Testis (tissue), 3 donors: ENCODE results near the gene CAMTA1. TPM values are rescaled to one million over a fixed set of nuclear protein-coding genes. Genes with fewer than 3 reads are reported as not detected.
"Not testable (repeated sequence)": the region's sequence is repeated elsewhere in the genome, so short reads cannot be mapped to it uniquely, and the experiment has no call there.

ENCODE experiments used
- DNase-seq: peaks from one replicate; pipeline ENCODE4 v3.0.0-alpha.2; 2019
- H3K27ac ChIP-seq, 2 donors: fragments of 200-600 bp; sonication (generic); one replicate each; pipeline ENCODE4 v1.5.1; 2019
- H3K27me3 ChIP-seq: fragments of 200-600 bp; sonication (generic); one replicate; pipeline ENCODE4 v1.5.1; 2019
- H3K36me3 ChIP-seq: fragments of 200-600 bp; sonication (generic); one replicate; pipeline ENCODE4 v1.5.1; 2017; ENCODE audit warnings: low read depth; ENCODE audit errors: missing control alignments
- H3K4me1 ChIP-seq: fragments of 200-600 bp; sonication (generic); one replicate; pipeline ENCODE4 v1.5.1; 2019
- H3K4me3 ChIP-seq, 2 donors: fragments of 200-600 bp; sonication (generic); one replicate each; pipeline ENCODE4 v1.5.1; 2017 to 2019
- H3K9me3 ChIP-seq: fragments of 200-600 bp; sonication (generic); one replicate; pipeline ENCODE4 v1.5.1; 2017
- POLR2A ChIP-seq: fragments of 450-650 bp; IDR thresholded peaks from one replicate; pipeline ENCODE4 v1.6.1; 2017; ENCODE audit warnings: antibody characterized with exemption, mild to moderate bottlenecking, moderate library complexity
- WGBS, 2 donors: methylation state at CpG; one replicate each; pipeline ENCODE4 v1.1.5; 2018; 5-methylcytosine and 5-hydroxymethylcytosine counted together
- intact Hi-C: fragments of 100-400 bp; cut with DNase I; formaldehyde crosslinking; loops from one replicate; pipeline ENCODE4 v1.15.1; 2023; ENCODE audit warnings: low total_unique reads
- polyA plus RNA-seq: library from polyadenylated mRNA; stranded (reverse); fragments of 350-450 nt; fragmentation: Illumina TruSeq; extraction: RNeasy Lipid Tissue Mini Kit (QIAGEN cat#74804); gene quantifications from one replicate; pipeline ENCODE4 v1.2.3, GENCODE V29; 2014; ENCODE audit warnings: low read depth, low replicate concordance; ENCODE audit not compliant: insufficient read depth
- total RNA-seq, 2 donors: library from RNA; depleted of rRNA; stranded (reverse); fragments of >200 nt; gene quantifications; one replicate each; pipeline ENCODE4 v1.2.3, GENCODE V29; 2016
- TF ChIP-seq, protein P1 (sequence below), 3 experiments: fragments of 450-650 bp in 2 of 3; fragments of 200-600 bp in 1 of 3; sonication (generic) in 1 of 3; IDR thresholded peaks; one replicate each; pipeline ENCODE4 v1.5.1; 2016 to 2019; ENCODE audit warnings: antibody characterized with exemption in 3 of 3, mild to moderate bottlenecking in 2 of 3, moderate library complexity in 1 of 3

CAMTA1 gene
- total and polyA plus RNA-seq, 3 donors from 2014 or later: 116 to 158 (median 119) TPM

DNA sequence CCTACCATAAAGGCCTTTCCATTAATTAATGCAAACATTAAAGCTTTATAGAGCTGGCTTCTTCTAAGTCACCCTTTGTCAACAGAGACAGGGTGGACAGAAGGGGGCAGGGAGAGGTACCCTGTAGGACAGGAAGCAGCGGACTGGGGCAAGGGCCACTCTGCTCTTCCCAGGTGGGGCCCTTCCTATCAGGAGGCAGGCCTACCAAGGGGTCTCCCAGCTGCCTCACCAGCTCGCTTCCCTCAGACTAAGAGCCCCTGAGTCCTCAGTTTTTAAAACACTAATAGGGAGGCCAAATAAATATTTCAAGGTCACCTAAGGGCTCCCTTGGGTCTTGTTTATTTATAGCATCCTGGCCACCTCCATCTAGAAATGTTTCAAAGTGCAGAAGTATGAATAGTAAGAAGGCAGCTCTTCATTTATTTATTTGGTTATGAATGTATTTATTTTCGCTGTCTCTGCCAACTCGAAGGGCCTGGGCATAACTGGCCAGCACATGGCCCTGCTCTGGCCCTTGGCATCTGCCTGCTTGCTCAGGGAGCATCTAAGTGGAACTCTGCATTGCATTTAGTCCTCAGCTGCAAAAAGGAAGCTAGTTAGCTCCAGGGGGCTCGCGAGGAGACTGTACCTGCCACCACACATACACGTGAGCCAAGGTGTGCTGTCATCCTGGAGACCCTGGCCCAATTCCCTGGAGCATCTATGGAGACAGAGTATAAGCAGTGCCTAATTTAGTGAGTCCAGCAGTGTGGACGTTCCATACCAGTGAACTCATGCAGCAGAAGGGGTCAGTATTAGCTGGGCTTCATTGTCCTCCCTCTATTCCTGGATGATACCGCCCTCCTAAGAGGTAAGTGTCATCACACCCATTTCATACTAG lies 590.8 kb downstream of the CAMTA1 start:
- DNase-seq: peak; percentile 10
- H3K27me3 ChIP-seq: no peaks in the 10 kb centered on the region
- TF ChIP-seq, protein P1, sequence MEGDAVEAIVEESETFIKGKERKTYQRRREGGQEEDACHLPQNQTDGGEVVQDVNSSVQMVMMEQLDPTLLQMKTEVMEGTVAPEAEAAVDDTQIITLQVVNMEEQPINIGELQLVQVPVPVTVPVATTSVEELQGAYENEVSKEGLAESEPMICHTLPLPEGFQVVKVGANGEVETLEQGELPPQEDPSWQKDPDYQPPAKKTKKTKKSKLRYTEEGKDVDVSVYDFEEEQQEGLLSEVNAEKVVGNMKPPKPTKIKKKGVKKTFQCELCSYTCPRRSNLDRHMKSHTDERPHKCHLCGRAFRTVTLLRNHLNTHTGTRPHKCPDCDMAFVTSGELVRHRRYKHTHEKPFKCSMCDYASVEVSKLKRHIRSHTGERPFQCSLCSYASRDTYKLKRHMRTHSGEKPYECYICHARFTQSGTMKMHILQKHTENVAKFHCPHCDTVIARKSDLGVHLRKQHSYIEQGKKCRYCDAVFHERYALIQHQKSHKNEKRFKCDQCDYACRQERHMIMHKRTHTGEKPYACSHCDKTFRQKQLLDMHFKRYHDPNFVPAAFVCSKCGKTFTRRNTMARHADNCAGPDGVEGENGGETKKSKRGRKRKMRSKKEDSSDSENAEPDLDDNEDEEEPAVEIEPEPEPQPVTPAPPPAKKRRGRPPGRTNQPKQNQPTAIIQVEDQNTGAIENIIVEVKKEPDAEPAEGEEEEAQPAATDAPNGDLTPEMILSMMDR (IDR thresholded peaks at IDR 0.05): no peak
- no peak for TF ChIP-seq POLR2A
- H3K4me1 ChIP-seq: no peaks in the 10 kb centered on the region
- no peak overlapping the region for H3K27ac ChIP-seq
- 83 to 85% methylated on average over 7 to 9 of the region's 9 CpGs for WGBS, 2 donors
- intact Hi-C loops: no loop called here
- no peaks in the 10 kb centered on the region for H3K9me3 ChIP-seq
- H3K4me3 ChIP-seq: no peak overlapping the region
- no peaks in the 10 kb centered on the region for H3K36me3 ChIP-seq

DNA sequence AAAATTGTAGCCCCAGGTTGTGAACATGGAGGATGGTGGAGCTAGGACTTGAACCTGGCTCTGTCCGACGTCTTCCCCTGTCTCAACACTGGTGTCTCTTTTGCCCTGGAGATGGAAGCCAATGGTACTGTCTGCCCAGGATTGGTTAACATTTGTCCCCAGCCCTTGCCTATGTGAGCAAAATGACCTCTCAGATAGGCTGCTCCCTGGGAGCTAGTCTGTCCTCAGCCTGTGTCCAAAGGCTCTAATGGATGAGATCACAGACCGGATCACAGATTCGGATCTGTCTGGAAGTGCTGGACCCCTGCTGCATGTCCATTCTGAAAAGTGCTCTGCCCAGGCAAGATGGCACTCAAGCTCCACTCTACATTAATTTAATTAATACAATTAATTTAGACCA lies 591.4 kb downstream of the CAMTA1 start:
- no peak overlapping the region for H3K4me3 ChIP-seq
- H3K4me1 ChIP-seq: no peaks in the 10 kb centered on the region
- WGBS, 2 donors: 95 to 100% methylated on average over 4 of the region's 4 CpGs
- no peak for DNase-seq
- H3K36me3 ChIP-seq: no peaks in the 10 kb centered on the region
- H3K9me3 ChIP-seq: no peaks in the 10 kb centered on the region
- TF ChIP-seq, protein P1 (IDR thresholded peaks at IDR 0.05): no peak
- no peak for TF ChIP-seq POLR2A
- no peak overlapping the region for H3K27ac ChIP-seq
- intact Hi-C loops: no loop called here
- no peaks in the 10 kb centered on the region for H3K27me3 ChIP-seq

DNA sequence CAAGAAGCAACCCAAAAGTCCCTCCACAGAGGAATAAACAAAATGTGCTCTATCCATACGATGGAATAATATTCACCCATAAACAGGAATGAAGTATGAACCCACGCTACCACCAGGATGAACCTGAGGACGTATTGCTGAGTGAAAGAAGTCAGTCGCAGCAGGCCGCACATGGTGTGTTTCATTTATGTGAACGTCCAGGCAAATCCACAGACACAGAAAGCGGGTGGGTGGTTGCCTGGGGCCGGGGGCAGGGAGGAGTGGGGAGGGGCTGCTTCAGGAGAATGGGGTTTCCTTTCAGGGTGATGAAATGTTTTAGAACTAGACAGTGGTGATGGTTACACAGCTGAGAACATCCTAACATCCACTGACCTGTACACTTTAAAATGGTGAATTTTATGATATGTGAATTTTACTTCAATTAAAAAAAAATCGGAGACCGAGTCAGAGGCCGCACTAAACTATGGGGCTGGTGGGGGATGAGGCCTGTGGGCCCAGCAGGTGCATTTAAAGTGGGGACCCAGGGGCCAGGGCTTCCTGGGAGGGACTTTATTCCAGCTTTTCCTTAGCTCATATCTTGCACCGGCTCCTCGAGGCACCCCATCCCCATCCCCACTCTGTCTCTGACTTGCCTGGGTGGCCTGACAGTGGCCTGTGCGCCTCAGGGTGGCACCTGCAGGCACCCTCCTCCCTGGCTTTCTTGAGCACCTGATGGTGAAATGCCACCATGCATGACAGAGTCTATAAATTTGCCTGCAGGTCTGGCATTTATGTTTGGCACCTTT lies 593.3 kb downstream of the CAMTA1 start:
- Histone ChIP-seq H3K4me3 (no peak overlapping the region), H3K36me3 (no peaks in the 10 kb centered on the region), H3K4me1 (no peaks in the 10 kb centered on the region), H3K27ac (no peak overlapping the region), H3K9me3 (no peaks in the 10 kb centered on the region), H3K27me3 (no peaks in the 10 kb centered on the region)
- WGBS, 2 donors: 92 to 93% methylated on average over 14 of the region's 14 CpGs
- intact Hi-C loops: no loop called here
- TF ChIP-seq, protein P1 (IDR thresholded peaks at IDR 0.05): no peak
- no peak for TF ChIP-seq POLR2A
- DNase-seq: peak; percentile 9

DNA sequence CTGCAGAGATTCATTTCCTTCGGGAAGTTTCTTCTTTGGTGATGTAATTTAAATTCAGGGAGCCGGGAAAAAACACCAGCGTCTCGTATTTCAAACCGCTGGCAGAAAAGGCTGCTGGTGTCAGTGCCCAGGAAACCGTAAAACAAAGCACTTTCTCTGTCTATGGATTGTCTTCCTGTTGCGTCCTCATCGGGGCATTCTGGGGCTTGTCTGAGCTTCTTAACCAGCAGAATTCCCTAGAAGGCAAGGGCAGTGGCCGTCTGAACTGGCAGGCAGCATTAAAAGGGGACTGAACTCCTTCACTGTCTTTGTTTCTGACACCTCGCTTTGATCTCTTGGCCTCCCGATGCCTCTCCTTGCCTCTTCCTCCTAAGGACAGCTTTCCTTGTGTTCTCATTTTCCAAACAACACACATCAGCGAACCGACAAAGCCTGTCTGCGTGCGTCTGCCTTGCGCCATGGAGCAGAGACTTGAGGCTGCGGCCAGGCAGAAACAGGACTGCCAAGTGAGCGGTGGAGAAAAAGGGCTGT lies 594.3 kb downstream of the CAMTA1 start:
- WGBS, 2 donors: 63 to 64% methylated on average over 18 of the region's 18 CpGs
- Histone ChIP-seq H3K27ac (no peak overlapping the region), H3K36me3 (no peaks in the 10 kb centered on the region), H3K4me3 (no peak overlapping the region), H3K27me3 (no peaks in the 10 kb centered on the region), H3K9me3 (no peaks in the 10 kb centered on the region), H3K4me1 (no peaks in the 10 kb centered on the region)
- intact Hi-C loops: no loop called here
- DNase-seq: peak; percentile 14
- TF ChIP-seq POLR2A: no peak
- TF ChIP-seq, protein P1 (IDR thresholded peaks at IDR 0.05): no peak

DNA sequence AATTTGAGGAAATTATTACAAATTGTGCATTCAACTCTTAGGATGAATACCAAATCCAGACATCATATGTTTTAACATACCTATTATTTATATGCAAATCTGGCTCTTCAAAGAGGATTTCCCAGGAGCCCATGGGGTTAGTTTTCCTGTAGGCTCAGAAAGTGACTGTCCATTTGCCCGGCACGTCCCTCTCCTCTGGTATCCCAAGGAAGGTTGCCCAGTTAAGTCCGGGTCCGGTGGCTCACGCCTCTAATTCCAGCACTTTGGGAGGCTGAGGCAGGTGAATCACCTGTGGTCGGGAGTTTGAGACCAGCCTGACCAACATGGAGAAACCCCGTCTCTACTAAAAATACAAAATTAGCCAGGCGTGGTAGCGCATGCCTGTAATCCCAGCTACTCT lies 594.8 kb downstream of the CAMTA1 start:
- H3K4me1 ChIP-seq, H3K27ac ChIP-seq, intact Hi-C loops, H3K36me3 ChIP-seq, H3K27me3 ChIP-seq, H3K4me3 ChIP-seq, H3K9me3 ChIP-seq: not testable (repeated sequence)
- DNase-seq: peak; percentile 7
- WGBS, 2 donors: 92 to 95% methylated on average over 9 of the region's 9 CpGs
